Mesendoderm (in vitro differentiated cells): ENCODE data around the gene MILR1.
A peak's percentile ranks its signal among the peaks of the same experiment; 100 is the strongest.

ENCODE experiments used
- DNase-seq: peaks from one replicate; pipeline ENCODE4 v3.0.0; 2013
- H2AK5ac ChIP-seq: 2 replicates; pipeline ENCODE4 v1.6.1; 2013; ENCODE audit warnings: low read length, inconsistent platforms
- H2BK120ac ChIP-seq: 2 replicates; pipeline ENCODE4 v1.6.1; 2013; ENCODE audit warnings: low read depth, mild to moderate bottlenecking, low read length, moderate library complexity, mixed read lengths
- H2BK15ac ChIP-seq: replicated peaks from 2 replicates; pipeline ENCODE4 v1.6.1; 2013; ENCODE audit warnings: low read depth, mild to moderate bottlenecking, moderate library complexity
- H2BK5ac ChIP-seq: 2 replicates; pipeline ENCODE4 v1.6.1; 2013; ENCODE audit warnings: low read length, inconsistent platforms
- H3K18ac ChIP-seq: 2 replicates; pipeline ENCODE4 v1.6.1; 2013; ENCODE audit warnings: mild to moderate bottlenecking, low read length, mixed read lengths
- H3K23ac ChIP-seq: one replicate; pipeline ENCODE4 v1.6.1; 2013; ENCODE audit warnings: low read length
- H3K27ac ChIP-seq: 2 replicates; pipeline ENCODE4 v1.5.1; 2013; ENCODE audit warnings: low read depth, mild to moderate bottlenecking, inconsistent platforms, low read length, moderate library complexity
- H3K27me3 ChIP-seq: 2 replicates; pipeline ENCODE4 v1.6.1; 2013; ENCODE audit warnings: low read length, control low read depth, mild to moderate bottlenecking, inconsistent platforms; ENCODE audit not compliant: insufficient read depth, poor library complexity
- H3K36me3 ChIP-seq: 2 replicates; pipeline ENCODE4 v1.6.1; 2013; ENCODE audit warnings: low read length, inconsistent platforms; ENCODE audit not compliant: control insufficient read depth, insufficient read depth
- H3K4ac ChIP-seq: one replicate; pipeline ENCODE4 v1.6.1; 2013; ENCODE audit warnings: low read depth, mild to moderate bottlenecking, low read length, moderate library complexity
- H3K4me1 ChIP-seq: 2 replicates; pipeline ENCODE4 v1.6.1; 2013; ENCODE audit warnings: low read depth, low read length, inconsistent platforms; ENCODE audit not compliant: control insufficient read depth
- H3K4me2 ChIP-seq: 2 replicates; pipeline ENCODE4 v1.6.1; 2013; ENCODE audit warnings: low read length
- H3K4me3 ChIP-seq: 2 replicates; pipeline ENCODE4 v1.5.1; 2013; ENCODE audit warnings: mild to moderate bottlenecking, low read length
- H3K56ac ChIP-seq: one replicate; pipeline ENCODE4 v1.6.1; 2013; ENCODE audit warnings: low read length
- H3K79me1 ChIP-seq: 2 replicates; pipeline ENCODE4 v1.6.1; 2013; ENCODE audit warnings: low read length, inconsistent platforms
- H3K79me2 ChIP-seq: 2 replicates; pipeline ENCODE4 v1.6.1; 2013; ENCODE audit warnings: mild to moderate bottlenecking, low read length; ENCODE audit not compliant: control insufficient read depth, insufficient read depth
- H3K9ac ChIP-seq: 2 replicates; pipeline ENCODE4 v1.6.1; 2013; ENCODE audit warnings: low read length, inconsistent platforms
- H4K5ac ChIP-seq: one replicate; pipeline ENCODE4 v1.6.1; 2013; ENCODE audit warnings: low read length
- H4K8ac ChIP-seq: one replicate; pipeline ENCODE4 v1.6.1; 2013; ENCODE audit warnings: low read depth, mild to moderate bottlenecking, control low read depth, low read length, moderate library complexity
- WGBS: extraction: QIAGEN DNeasy Blood & Tissue Kit; methylation state at CpG from one replicate; pipeline ENCODE4 v1.1.7; 2013; ENCODE audit warnings: low lambda C conversion rate, missing lambda C conversion rate; ENCODE audit not compliant: insufficient coverage; ENCODE audit errors: extremely low coverage; 5-methylcytosine and 5-hydroxymethylcytosine counted together

MILR1 gene

DNA sequence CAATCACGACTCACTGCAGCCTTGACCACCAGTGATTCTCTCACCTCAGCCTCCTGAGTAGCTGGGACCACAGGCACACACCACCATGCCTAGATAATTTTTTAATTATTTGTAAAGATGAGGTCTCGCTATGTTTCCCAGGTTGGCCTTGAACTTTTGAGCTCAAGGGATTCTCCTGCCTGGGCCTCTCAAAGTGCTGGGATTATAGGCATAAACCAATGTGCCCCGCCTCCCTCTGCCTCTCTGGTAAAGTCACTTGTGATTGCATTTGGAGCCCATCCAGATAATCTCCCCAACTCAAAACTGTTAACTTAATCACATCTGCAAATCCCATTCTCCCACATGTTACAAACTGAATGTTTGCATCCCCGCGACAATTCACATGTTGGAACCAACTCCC lies 46.4 kb upstream of the MILR1 start:
- DNase-seq: no peak
- H3K18ac ChIP-seq: no peak overlapping the region
- no peak overlapping the region for H2BK15ac ChIP-seq
- WGBS: no CpG with 5 or more reads among the region's 5 CpGs
- H3K23ac ChIP-seq: no peak overlapping the region
- no peak overlapping the region for H3K27ac ChIP-seq
- no peak overlapping the region for H2BK120ac ChIP-seq
- no peak overlapping the region for H4K8ac ChIP-seq
- no peak overlapping the region for H3K56ac ChIP-seq
- H3K79me1 ChIP-seq: no peaks in the 10 kb centered on the region
- no peaks in the 10 kb centered on the region for H3K4me1 ChIP-seq
- H3K4ac ChIP-seq: no peak overlapping the region
- no peak overlapping the region for H3K9ac ChIP-seq
- no peak overlapping the region for H2AK5ac ChIP-seq
- no peaks in the 10 kb centered on the region for H3K36me3 ChIP-seq
- no peaks in the 10 kb centered on the region for H3K27me3 ChIP-seq
- H3K79me2 ChIP-seq: no peaks in the 10 kb centered on the region
- H3K4me2 ChIP-seq: no peak overlapping the region
- no peak overlapping the region for H3K4me3 ChIP-seq
- no peak overlapping the region for H4K5ac ChIP-seq
- no peak overlapping the region for H2BK5ac ChIP-seq

DNA sequence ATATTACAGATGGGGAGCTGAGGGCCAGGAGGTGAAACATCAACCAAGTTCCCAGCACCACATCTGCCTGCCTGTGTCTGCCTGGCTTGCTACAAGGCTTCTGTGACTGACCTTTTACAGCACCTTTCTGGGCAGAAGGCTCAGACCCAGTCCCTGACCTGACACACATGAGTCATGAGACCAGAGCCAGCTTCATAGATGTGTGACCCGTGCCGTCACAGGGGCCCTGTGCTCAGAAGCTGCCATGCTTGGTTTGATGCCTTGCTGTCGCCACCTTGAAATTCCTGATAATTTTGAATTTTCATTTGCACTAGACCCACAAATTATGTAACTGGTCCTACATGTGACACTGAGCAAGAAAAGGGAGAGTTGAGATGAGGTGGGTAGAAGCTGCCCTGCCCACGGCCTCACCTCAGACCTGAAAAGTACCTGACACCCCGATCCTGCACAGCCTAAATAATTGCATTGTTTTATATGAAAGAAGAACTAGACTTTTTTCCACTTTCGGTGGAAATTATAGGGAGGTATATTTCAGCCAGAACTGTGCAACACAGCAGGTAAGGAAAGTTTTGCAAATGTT lies 44.9 kb upstream of the MILR1 start:
- no peak for DNase-seq
- WGBS: no CpG with 5 or more reads among the region's 6 CpGs
- no peak overlapping the region for H2AK5ac ChIP-seq
- H2BK5ac ChIP-seq: no peak overlapping the region
- no peak overlapping the region for H3K27ac ChIP-seq
- no peak overlapping the region for H3K18ac ChIP-seq
- H4K5ac ChIP-seq: no peak overlapping the region
- no peaks in the 10 kb centered on the region for H3K27me3 ChIP-seq
- no peaks in the 10 kb centered on the region for H3K4me1 ChIP-seq
- no peaks in the 10 kb centered on the region for H3K36me3 ChIP-seq
- H3K23ac ChIP-seq: no peak overlapping the region
- no peak overlapping the region for H3K4me3 ChIP-seq
- no peak overlapping the region for H3K9ac ChIP-seq
- no peak overlapping the region for H3K4me2 ChIP-seq
- H2BK15ac ChIP-seq: no peak overlapping the region
- no peaks in the 10 kb centered on the region for H3K79me1 ChIP-seq
- no peak overlapping the region for H2BK120ac ChIP-seq
- no peak overlapping the region for H3K4ac ChIP-seq
- H3K56ac ChIP-seq: no peak overlapping the region
- H4K8ac ChIP-seq: no peak overlapping the region
- H3K79me2 ChIP-seq: no peaks in the 10 kb centered on the region

DNA sequence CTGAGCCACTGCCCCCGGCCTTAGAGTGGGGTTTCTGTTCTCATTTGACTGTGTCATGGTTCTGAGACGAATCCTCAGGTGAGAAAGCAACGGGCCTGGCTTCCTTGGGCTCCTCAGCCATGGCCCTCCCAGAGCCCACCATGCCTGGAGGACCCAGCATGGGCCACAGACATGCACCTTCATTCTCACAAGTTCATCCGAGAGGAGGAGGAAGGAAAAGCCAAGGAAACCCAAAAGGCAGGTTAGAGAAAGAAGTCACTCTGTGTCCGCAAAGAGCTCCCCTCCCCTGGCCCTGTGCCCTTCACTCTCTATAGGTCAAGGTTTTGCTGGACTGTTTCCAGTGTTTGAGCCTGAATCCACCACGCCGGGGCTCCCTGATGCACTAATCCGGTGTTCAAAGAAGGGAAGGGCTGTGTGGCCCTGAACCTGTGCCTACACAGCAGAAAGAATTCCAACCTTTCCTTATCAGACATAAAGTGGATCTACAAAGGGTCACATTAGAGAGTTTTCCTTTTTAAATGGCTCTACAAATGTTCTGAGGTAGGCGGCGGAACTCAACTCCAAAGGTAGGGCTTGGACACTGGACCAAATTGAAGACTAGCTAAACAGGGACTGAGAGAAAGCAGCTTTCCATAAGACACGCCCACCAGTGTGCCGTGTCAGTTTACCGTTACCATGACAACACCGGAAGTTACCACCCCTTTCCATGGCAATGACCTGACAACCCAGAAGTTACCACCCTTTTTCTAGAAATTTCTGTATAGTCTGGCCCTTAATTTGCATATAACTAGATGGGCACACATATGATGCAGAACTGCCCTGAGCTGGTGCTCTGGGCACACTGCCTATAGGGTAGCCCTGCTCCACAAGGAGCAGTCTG lies 42.4 kb upstream of the MILR1 start:
- Histone ChIP-seq H3K4me2 (no peak overlapping the region), H3K79me1 (no peaks in the 10 kb centered on the region), H3K27me3 (no peaks in the 10 kb centered on the region), H3K23ac (no peak overlapping the region), H3K79me2 (no peaks in the 10 kb centered on the region), H3K4me1 (no peaks in the 10 kb centered on the region), H4K8ac (no peak overlapping the region), H3K56ac (no peak overlapping the region), H2AK5ac (no peak overlapping the region), H3K27ac (no peak overlapping the region), H2BK120ac (no peak overlapping the region), H3K9ac (no peak overlapping the region), H3K18ac (no peak overlapping the region), H3K4me3 (no peak overlapping the region), H4K5ac (no peak overlapping the region), H3K36me3 (no peaks in the 10 kb centered on the region), H2BK15ac (no peak overlapping the region), H2BK5ac (no peak overlapping the region), H3K4ac (no peak overlapping the region)
- WGBS: no CpG with 5 or more reads among the region's 14 CpGs
- peak; percentile 65 for DNase-seq

DNA sequence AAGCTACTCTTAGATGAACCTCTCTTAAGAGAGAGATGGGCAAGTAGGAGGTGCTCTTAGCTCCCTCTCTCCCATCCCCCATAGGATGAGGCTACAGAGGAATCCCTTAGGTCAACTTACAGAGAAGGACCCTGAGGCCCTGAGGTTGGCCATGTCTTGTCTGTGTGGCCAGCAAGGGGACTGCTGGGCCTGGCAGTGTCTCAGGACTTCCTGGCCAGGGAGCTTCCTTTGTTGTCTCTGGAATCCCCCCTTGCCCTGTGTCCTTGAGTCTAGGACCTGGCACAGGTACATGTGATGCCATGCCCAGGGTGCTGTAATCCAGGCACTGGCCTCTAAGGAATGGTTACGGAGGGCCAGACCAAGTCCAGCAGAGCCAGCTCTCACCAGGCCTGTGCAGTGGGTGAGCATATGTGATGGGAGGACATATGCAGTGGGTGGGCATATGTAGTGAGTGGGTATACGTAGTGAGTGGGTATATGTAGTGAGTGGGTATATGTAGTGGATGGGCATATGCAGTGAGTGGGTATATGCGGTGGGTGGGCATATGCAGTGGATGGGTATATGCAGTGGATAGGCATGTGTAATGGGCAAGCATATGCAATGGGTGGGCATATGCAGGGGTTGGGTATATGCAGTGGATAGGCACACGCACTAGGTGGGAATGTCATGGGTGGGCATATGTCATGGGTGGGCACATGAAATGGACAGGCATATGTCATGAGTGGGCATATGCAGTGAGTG lies 38.0 kb upstream of the MILR1 start:
- Histone ChIP-seq H3K36me3 (no peaks in the 10 kb centered on the region), H3K56ac (peak overlapping the region; percentile 39), H3K4me2 (no peak overlapping the region), H2BK120ac (no peak overlapping the region), H3K9ac (no peak overlapping the region), H3K23ac (no peak overlapping the region), H4K8ac (no peak overlapping the region), H3K79me1 (no peaks in the 10 kb centered on the region), H2BK15ac (no peak overlapping the region), H3K4me3 (no peak overlapping the region), H4K5ac (no peak overlapping the region), H3K4me1 (no peaks in the 10 kb centered on the region), H2AK5ac (no peak overlapping the region), H3K79me2 (no peaks in the 10 kb centered on the region), H3K27me3 (no peaks in the 10 kb centered on the region), H3K18ac (no peak overlapping the region), H3K4ac (no peak overlapping the region), H2BK5ac (no peak overlapping the region), H3K27ac (no peak overlapping the region)
- WGBS: 92% methylated on average over 1 of the region's 4 CpGs
- DNase-seq: peak; percentile 59

DNA sequence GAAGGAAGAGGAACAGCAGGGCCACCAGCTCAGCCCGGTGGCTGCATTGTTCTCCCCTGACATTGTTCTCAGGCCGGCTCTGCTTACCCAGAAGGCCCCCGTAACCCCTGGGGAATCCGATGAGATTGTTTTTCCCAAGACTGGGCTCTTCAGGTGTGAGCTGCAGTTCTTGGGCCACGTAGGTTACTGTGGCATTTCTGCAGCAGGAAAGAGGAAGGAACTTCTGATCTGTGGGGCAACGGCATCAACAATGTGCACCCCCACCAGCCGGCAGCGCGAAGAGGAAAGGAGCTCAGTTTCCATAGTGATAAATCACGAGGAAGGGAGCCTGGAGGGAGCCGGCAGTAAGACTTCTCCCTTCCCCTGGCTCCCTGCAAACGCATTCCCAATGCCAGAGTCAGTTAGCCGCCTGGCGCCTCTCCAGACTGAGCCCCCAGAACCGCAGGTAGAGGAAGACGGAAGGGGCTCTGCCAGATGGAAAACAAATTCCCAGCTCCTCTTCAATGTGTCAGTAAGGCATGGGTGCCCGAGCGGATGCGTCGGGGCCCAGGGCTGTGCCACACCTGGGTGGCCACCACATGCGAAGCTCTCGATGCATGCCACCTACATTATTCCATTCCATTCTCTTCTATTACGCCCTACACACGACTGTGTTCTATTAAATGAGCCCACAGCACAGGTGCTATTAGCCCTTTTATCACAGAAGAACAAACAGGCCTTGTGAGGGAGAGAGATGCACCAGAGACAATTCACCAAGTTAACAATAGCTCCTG lies 36.7 kb upstream of the MILR1 start:
- Histone ChIP-seq H3K4me1 (no peaks in the 10 kb centered on the region), H3K23ac (no peak overlapping the region), H3K4me3 (no peak overlapping the region), H2BK120ac (no peak overlapping the region), H3K56ac (peak overlapping the region; percentile 89), H3K27ac (peak overlapping the region; percentile 65), H3K18ac (peak overlapping the region; percentile 6), H2BK5ac (no peak overlapping the region), H3K4me2 (peak overlapping the region; percentile 53), H3K79me2 (no peaks in the 10 kb centered on the region), H2AK5ac (no peak overlapping the region), H3K27me3 (no peaks in the 10 kb centered on the region), H4K5ac (no peak overlapping the region), H4K8ac (no peak overlapping the region), H3K4ac (no peak overlapping the region), H3K9ac (peak overlapping the region; percentile 62), H2BK15ac (no peak overlapping the region), H3K79me1 (no peaks in the 10 kb centered on the region), H3K36me3 (no peaks in the 10 kb centered on the region)
- peak; percentile 94 for DNase-seq
- WGBS: no CpG with 5 or more reads among the region's 24 CpGs
